Stimulated activated CD8-positive, alpha-beta memory T cell treated with anti-CD3 and anti-CD28 coated beads, Interleukin-7, amount 100 ng/mL, for 24 hours (primary cell): Measurements from ENCODE around the gene MAGOHB.

Experiments used
- DNase-seq: peaks from one replicate; pipeline ENCODE4 v3.0.0-alpha.2; 2020; ENCODE audit warnings: low read depth

The MAGOHB gene

DNA sequence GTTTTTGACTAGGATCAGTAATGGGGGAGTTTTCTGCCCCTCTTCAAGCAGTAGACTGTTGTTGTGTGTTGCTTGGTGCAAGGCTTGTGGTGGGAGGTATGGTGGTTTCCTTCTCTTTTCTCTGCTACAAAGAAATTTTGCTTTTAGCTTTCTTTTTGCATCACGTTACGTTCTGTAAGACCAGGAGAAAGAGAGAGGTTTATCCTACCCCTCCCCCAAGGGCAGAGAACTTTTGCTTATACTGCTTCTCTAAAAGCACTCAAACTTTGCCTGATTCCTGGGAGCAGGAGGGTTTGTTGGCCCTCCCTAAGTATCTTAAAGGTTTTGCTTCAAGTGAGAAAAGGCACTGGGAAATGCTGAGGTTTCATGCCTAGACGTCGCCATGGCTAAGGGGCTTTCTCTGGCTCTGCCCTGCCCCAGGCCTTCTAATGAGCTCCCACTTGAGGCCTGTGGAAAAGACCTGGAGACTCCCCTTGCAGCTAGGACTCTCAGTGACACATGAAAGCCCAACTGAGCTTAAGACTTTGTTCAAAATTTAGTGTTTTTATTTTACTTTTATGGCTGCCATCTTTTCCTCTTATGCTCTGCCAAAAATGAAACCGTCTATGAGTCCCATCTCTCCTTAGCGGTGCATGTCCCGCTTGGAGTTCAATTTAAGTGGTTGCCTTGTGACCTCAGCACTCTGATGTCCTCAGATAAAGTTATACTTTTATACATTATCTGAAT, 58.5 kb downstream of the MAGOHB start:
- DNase-seq = no peak

- no peak for DNase-seq
These were observed 59.1 kb downstream of the MAGOHB start for GRCh38 chr12:10554228-10554755.
